Activated CD4-positive, alpha-beta T cell treated with anti-CD3 and anti-CD28 coated beads, Interleukin-2, amount 50 U/mL, for 24 hours (primary cell): ENCODE measurements around the gene GDPD1.
"Not testable (repeated sequence)": the region's sequence is repeated elsewhere in the genome, so short reads cannot be mapped to it uniquely, and the experiment has no call there.

ENCODE experiments used
- DNase-seq, 2 donors: peaks; one replicate each; pipeline ENCODE4 v3.0.0-alpha.2; 2020; ENCODE audit warnings: low read depth in 1 of 2, low spot score in 1 of 2

Gene GDPD1

GRCh38 chr17:59238906-59239305 is 18.6 kb downstream of the GDPD1 start:
- no peak for DNase-seq

GRCh38 chr17:59244081-59244480 is 23.8 kb downstream of the GDPD1 start:
- DNase-seq, result no peak

- DNase-seq, result no peak
Measured at GRCh38 chr17:59254742-59255141, 34.4 kb downstream of the GDPD1 start.

- DNase-seq, result no peak
Measured at GRCh38 chr17:59257101-59257500, 36.8 kb downstream of the GDPD1 start.

- no peak for DNase-seq
Measured at GRCh38 chr17:59260722-59261121, 40.4 kb downstream of the GDPD1 start.

- no peak for DNase-seq
Measured at GRCh38 chr17:59266745-59267144, 46.4 kb downstream of the GDPD1 start.

GRCh38 chr17:59267776-59268175 is 47.5 kb downstream of the GDPD1 start:
- no peak for DNase-seq

- no peak for DNase-seq
Measured at GRCh38 chr17:59275618-59276017, 55.3 kb downstream of the GDPD1 start.

GRCh38 chr17:59277031-59277430 is 56.7 kb downstream of the GDPD1 start:
- DNase-seq, result no peak

GRCh38 chr17:59278406-59278805 is 58.1 kb downstream of the GDPD1 start:
- DNase-seq, result no peak

- DNase-seq, result no peak
Measured at GRCh38 chr17:59284317-59284716, 64.0 kb downstream of the GDPD1 start.

GRCh38 chr17:59287452-59287851 is 67.1 kb downstream of the GDPD1 start:
- DNase-seq, result no peak

- DNase-seq, result no peak
Measured at GRCh38 chr17:59287891-59288290, 67.6 kb downstream of the GDPD1 start.

- no peak for DNase-seq
Measured at GRCh38 chr17:59289981-59290301, 69.6 kb downstream of the GDPD1 start.

- not testable (repeated sequence) for DNase-seq
Measured at GRCh38 chr17:59290302-59290998, 70.1 kb downstream of the GDPD1 start.

GRCh38 chr17:59292174-59292523 is 71.8 kb downstream of the GDPD1 start:
- DNase-seq, result no peak

- no peak for DNase-seq
Measured at GRCh38 chr17:59296190-59296589, 75.9 kb downstream of the GDPD1 start.

GRCh38 chr17:59298521-59298920 is 78.2 kb downstream of the GDPD1 start:
- DNase-seq, result no peak

GRCh38 chr17:59299400-59300092 is 79.2 kb downstream of the GDPD1 start:
- DNase-seq, result no peak

- no peak for DNase-seq
Measured at GRCh38 chr17:59300941-59301340, 80.6 kb downstream of the GDPD1 start.

GRCh38 chr17:59304811-59305210 is 84.5 kb downstream of the GDPD1 start:
- DNase-seq, result no peak

GRCh38 chr17:59310263-59310920 is 90.1 kb downstream of the GDPD1 start:
- DNase-seq, result no peak
